GM12878 (cell line): ENCODE results near the gene SIDT2. TPM values are rescaled to one million over a fixed set of nuclear protein-coding genes. Genes with fewer than 3 reads are reported as not detected.

ENCODE experiments used
- ATF3 ChIP-seq: IDR thresholded peaks from 2 replicates; pipeline ENCODE4 v1.6.1; 2011; ENCODE audit warnings: low read depth, mild to moderate bottlenecking, low read length, moderate library complexity, borderline replicate concordance; ENCODE audit errors: extremely low read depth
- BCL3 ChIP-seq: IDR thresholded peaks from 2 replicates; pipeline ENCODE4 v1.6.1; 2011; ENCODE audit warnings: borderline replicate concordance, low read depth, mild to moderate bottlenecking, moderate library complexity, low read length; ENCODE audit not compliant: insufficient read depth, poor library complexity, severe bottlenecking
- BCLAF1 ChIP-seq: fragments of 450-650 bp; IDR thresholded peaks from 2 replicates; pipeline ENCODE4 v1.6.1; 2017; ENCODE audit warnings: antibody characterized with exemption, mild to moderate bottlenecking, moderate library complexity
- CBFB ChIP-seq: IDR thresholded peaks from 2 replicates; pipeline ENCODE4 v1.6.1; 2016; ENCODE audit warnings: antibody characterized with exemption, low read depth
- CHD4 ChIP-seq: fragments of 200-600 bp; sonication (generic); IDR thresholded peaks from 2 replicates; pipeline ENCODE4 v1.6.1; 2016; ENCODE audit warnings: mild to moderate bottlenecking
- ESRRA ChIP-seq: IDR thresholded peaks from 2 replicates; pipeline ENCODE4 v1.6.1; 2012; ENCODE audit warnings: mild to moderate bottlenecking, low read length, improper control_type of control experiment
- MAX ChIP-seq: IDR thresholded peaks from 2 replicates; pipeline ENCODE4 v1.6.1; 2012; ENCODE audit warnings: low read depth, low read length, improper control_type of control experiment
- MEF2A ChIP-seq: IDR thresholded peaks from 2 replicates; pipeline ENCODE4 v1.6.1; 2011; ENCODE audit warnings: low read depth, mild to moderate bottlenecking, low read length, moderate library complexity; ENCODE audit not compliant: insufficient read depth
- MEF2B ChIP-seq: fragments of 450-650 bp; IDR thresholded peaks from 2 replicates; pipeline ENCODE4 v1.6.1; 2018; ENCODE audit warnings: mild to moderate bottlenecking, moderate library complexity; ENCODE audit not compliant: partially characterized antibody, poor library complexity, severe bottlenecking
- MTA3 ChIP-seq: IDR thresholded peaks from 2 replicates; pipeline ENCODE4 v1.6.1; 2012; ENCODE audit warnings: low read length, inconsistent platforms, borderline replicate concordance
- RAD21 ChIP-seq: IDR thresholded peaks from 2 replicates; pipeline ENCODE4 v1.6.1; 2011; ENCODE audit warnings: mild to moderate bottlenecking, low read depth, low read length, moderate library complexity; ENCODE audit not compliant: insufficient read depth
- RAD51 ChIP-seq: fragments of 450-650 bp; IDR thresholded peaks from 2 replicates; pipeline ENCODE4 v1.6.1; 2016; ENCODE audit warnings: moderate library complexity, mild to moderate bottlenecking, inconsistent platforms
- RELA ChIP-seq: fragments of 450-650 bp; IDR thresholded peaks from 2 replicates; pipeline ENCODE4 v1.8.0; 2014; ENCODE audit warnings: borderline replicate concordance; ENCODE audit not compliant: partially characterized antibody
- RUNX3 ChIP-seq: IDR thresholded peaks from 2 replicates; pipeline ENCODE4 v1.6.1; 2012; ENCODE audit warnings: low read length, inconsistent platforms
- SIN3A ChIP-seq: IDR thresholded peaks from 2 replicates; pipeline ENCODE4 v1.6.1; 2012; ENCODE audit warnings: low read depth, low read length, improper control_type of control experiment
- TCF12 ChIP-seq: IDR thresholded peaks from 2 replicates; pipeline ENCODE4 v1.6.1; 2011; ENCODE audit warnings: low read depth, mild to moderate bottlenecking, low read length
- YY1 ChIP-seq: IDR thresholded peaks from 2 replicates; pipeline ENCODE4 v1.6.1; 2011; ENCODE audit warnings: low read depth, mild to moderate bottlenecking, low read length
- polyA plus RNA-seq, 11 experiments: library from polyadenylated mRNA; depleted of rRNA in 4 of 11; unstranded in 6 of 11; stranded (reverse) in 5 of 11; fragments of >200 nt; fragmentation: Nextera tagmentation in 4 of 11; fragmentation: Illumina TruSeq in 1 of 11; extraction: Ambion mirVana in 4 of 11; extraction: Trizol in 1 of 11; gene quantifications; 1 replicate in 1 of 11; 2 replicates in 10 of 11; pipeline versions ENCODE4 v1.2.1 to v1.2.3, GENCODE V29; 2011 to 2016; ENCODE audit warnings: inconsistent platforms in 2 of 11, missing spikeins in 2 of 11, low read depth in 1 of 11
- total RNA-seq, 4 experiments: library from RNA; depleted of rRNA in 3 of 4; stranded (reverse); fragments of >200 nt in 3 of 4; fragmentation: Illumina TruSeq in 1 of 4; extraction: Trizol in 1 of 4; gene quantifications; 2 replicates each; pipeline versions ENCODE4 v1.2.1 to v1.2.3, GENCODE V29; 2013 to 2021
- TF ChIP-seq, protein P1 (sequence below): fragments of 450-650 bp; IDR thresholded peaks from 2 replicates; pipeline ENCODE4 v1.6.1; 2014; ENCODE audit warnings: mild to moderate bottlenecking
- TF ChIP-seq, protein P2 (sequence below), 3 experiments: IDR thresholded peaks in 2 of 3; conservative IDR thresholded peaks in 1 of 3; 2 replicates each; pipeline ENCODE4 v1.5.1; 2011; ENCODE audit warnings: low read depth in 3 of 3, low read length in 3 of 3, mild to moderate bottlenecking in 3 of 3, control low read depth in 2 of 3, moderate library complexity in 2 of 3, inconsistent platforms in 1 of 3, mixed read lengths in 1 of 3; ENCODE audit not compliant: control insufficient read depth in 2 of 3, insufficient read depth in 1 of 3; ENCODE audit errors: extremely low read depth in 1 of 3

The SIDT2 gene
- total and polyA plus RNA-seq, 10 of the 15 experiments (the other 5 are each of a cell fraction or from before 2014, with no cell fraction given): 4.9 to 23.9 (median 10.3) TPM

GRCh38 chr11:117180661-117181585 is 2.4 kb downstream of the SIDT2 start (continued):
- TF ChIP-seq BCLAF1 (no peak), YY1 (peak; percentile 56; the same call in 1 of the 2 replicates), CHD4 (no peak), MEF2A (no peak), RUNX3 (peak; percentile 76), CBFB (no peak), MTA3 (no peak), ESRRA (no peak), MAX (peak; percentile 86), RAD21 (peak; percentile 61), TCF12 (0 out of 2 replicates have a peak, but pooled peaks have one; percentile 11), ATF3 (peak; percentile 44; the same call in 1 of the 2 replicates), BCL3 (no peak), RELA (peak; percentile 34), MEF2B (peak; percentile 7), SIN3A (peak; percentile 68; the same call in 1 of the 2 replicates), RAD51 (peak; percentile 80)
- TF ChIP-seq, protein P1, sequence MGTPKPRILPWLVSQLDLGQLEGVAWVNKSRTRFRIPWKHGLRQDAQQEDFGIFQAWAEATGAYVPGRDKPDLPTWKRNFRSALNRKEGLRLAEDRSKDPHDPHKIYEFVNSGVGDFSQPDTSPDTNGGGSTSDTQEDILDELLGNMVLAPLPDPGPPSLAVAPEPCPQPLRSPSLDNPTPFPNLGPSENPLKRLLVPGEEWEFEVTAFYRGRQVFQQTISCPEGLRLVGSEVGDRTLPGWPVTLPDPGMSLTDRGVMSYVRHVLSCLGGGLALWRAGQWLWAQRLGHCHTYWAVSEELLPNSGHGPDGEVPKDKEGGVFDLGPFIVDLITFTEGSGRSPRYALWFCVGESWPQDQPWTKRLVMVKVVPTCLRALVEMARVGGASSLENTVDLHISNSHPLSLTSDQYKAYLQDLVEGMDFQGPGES: no peak
- TF ChIP-seq, protein P2, sequence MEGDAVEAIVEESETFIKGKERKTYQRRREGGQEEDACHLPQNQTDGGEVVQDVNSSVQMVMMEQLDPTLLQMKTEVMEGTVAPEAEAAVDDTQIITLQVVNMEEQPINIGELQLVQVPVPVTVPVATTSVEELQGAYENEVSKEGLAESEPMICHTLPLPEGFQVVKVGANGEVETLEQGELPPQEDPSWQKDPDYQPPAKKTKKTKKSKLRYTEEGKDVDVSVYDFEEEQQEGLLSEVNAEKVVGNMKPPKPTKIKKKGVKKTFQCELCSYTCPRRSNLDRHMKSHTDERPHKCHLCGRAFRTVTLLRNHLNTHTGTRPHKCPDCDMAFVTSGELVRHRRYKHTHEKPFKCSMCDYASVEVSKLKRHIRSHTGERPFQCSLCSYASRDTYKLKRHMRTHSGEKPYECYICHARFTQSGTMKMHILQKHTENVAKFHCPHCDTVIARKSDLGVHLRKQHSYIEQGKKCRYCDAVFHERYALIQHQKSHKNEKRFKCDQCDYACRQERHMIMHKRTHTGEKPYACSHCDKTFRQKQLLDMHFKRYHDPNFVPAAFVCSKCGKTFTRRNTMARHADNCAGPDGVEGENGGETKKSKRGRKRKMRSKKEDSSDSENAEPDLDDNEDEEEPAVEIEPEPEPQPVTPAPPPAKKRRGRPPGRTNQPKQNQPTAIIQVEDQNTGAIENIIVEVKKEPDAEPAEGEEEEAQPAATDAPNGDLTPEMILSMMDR (IDR thresholded peaks at IDR 0.05 in 2 of 3, conservative IDR thresholded peaks at IDR 0.05 in 1 of 3; ENCODE audit: control insufficient read depth in 2 of 3, extremely low read depth in 1 of 3, insufficient read depth in 1 of 3, low read depth in 3 of 3, low read length in 3 of 3): peak; percentile 77 to 93 (median 90)
